ENCODE measurements around the gene CACNA1H.

The CACNA1H gene

GRCh38 chr16:1143761-1144450 is 9.0 kb upstream of the CACNA1H start:
- no peak for DNase-seq

- DNase-seq, result no peak
Measured at GRCh38 chr16:1144476-1145382, 8.2 kb upstream of the CACNA1H start.

- no peak for DNase-seq
Measured at GRCh38 chr16:1145383-1146100, 7.4 kb upstream of the CACNA1H start.

- DNase-seq, result no peak
Measured at GRCh38 chr16:1146409-1146808, 6.5 kb upstream of the CACNA1H start.

DNA sequence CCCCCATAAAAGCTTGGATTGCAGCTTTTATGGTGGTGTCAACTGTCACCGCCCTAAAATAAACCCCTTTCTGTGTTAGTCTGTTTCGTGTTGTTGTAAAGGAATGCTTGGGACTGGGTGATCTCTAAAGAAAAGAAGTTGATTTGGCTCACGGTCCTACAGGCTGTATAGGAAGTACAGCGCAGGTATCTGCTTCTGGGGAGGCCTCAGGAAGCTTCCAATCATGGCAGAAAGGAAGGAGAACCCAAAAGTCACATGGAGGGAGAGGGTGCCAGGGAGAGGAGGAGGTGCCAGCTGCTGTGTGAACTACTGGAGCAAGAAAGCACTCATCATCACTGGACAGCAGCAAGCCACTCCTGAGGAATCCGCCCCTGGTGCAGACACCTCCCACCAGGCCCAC is 5.9 kb upstream of the CACNA1H start:
- no peak for DNase-seq

DNA sequence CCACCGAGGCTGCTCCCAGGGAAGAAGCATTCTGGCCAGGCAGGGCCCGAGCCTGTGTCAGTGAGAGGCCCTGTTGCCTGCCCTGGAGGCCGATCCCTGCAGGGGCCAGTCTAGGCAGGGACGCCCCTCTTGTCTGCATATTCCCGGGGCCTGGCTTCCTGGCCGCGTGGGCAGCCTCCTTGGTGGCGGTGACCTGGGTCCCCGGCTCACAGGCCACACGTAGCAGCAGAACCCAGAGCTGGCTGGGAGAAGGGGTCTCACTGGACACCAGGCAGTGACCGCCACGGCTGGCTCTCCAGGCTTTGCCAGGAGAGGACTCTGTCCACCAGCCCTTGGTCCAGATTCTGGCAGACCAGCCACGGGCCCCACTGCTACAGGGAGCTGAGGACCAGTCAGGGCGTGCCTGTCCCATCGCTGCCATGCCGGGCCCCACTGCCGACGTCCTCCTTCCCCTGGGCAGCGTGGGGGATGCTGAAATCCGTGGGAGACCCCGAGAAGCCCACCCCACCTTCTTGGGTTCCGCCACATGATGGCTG is 3.7 kb upstream of the CACNA1H start:
- DNase-seq, result no peak

GRCh38 chr16:1150511-1150982 is 2.4 kb upstream of the CACNA1H start:
- DNase-seq, result no peak

DNA sequence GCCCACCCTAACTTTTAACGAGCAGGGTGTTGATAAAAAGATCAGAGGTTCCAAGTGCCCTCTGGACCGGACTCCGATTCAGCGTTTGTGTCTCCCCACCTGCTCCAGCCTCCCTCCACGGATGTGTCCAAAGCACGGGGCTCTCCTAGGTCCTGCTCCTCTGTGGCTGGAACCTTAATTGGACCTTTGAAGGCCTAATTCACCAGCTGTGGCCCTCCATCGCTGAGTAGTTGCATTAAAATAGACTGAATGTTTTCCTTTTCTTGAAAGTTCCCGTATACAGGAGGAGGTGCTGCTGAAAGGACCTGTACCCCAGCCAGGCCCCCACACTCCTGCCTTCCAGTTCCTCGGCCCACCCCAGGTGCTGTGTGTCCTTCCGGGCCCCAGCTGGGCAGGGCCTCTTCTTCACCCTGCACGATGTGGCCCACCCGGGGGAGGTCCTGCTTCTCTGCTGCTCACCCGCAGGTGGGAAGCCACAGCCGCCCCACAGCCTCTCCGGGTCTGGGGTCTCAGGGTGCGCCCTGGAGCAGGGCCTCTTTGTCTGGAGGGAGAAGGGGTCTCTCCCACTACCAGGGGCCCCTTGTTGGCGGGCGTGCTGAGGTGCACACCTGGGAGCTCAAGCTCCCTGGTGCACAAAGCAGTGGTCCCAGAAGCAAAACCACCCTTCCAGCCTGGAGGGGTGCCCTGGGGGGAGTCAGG is 1.3 kb upstream of the CACNA1H start:
- no peak for DNase-seq

- no peak for DNase-seq
Measured at GRCh38 chr16:1152123-1152638, 725 bp upstream of the CACNA1H start.

GRCh38 chr16:1153480-1154160 is 714 bp downstream of the CACNA1H start:
- no peak for DNase-seq

DNA sequence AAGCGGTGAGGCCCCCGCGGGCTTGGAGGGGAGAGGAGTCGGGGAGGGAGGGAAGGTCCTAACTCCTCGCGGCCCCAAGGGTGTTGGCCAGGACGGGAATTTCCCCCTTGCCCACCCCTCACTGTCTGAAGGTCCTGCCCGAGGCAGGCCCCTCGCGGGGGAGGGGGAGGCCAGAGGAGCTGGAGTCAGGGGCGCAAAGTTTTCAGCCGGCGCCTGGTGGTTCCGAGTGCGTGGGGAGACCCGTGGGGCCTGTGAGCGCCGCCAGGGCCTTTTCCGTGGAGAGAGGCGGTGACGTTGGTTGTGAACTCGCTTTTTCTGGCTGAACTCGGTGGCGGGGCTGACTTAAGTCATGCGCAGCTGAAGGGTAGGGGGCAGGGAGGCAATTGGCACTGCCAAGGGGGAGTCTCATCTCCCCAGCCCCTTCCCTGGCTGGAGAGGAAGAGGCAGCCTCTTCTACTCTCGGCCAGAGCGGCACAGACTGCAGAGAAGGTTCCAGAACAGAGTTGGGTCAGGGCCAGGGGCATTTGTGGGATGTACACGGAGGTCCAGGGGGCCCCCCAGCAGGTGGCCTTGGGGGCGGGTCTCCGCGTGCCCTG is 1.5 kb downstream of the CACNA1H start:
- DNase-seq, result no peak

GRCh38 chr16:1154887-1155331 is 2.0 kb downstream of the CACNA1H start:
- DNase-seq, result no peak

- DNase-seq, result no peak
Measured at GRCh38 chr16:1155353-1156054, 2.6 kb downstream of the CACNA1H start.

DNA sequence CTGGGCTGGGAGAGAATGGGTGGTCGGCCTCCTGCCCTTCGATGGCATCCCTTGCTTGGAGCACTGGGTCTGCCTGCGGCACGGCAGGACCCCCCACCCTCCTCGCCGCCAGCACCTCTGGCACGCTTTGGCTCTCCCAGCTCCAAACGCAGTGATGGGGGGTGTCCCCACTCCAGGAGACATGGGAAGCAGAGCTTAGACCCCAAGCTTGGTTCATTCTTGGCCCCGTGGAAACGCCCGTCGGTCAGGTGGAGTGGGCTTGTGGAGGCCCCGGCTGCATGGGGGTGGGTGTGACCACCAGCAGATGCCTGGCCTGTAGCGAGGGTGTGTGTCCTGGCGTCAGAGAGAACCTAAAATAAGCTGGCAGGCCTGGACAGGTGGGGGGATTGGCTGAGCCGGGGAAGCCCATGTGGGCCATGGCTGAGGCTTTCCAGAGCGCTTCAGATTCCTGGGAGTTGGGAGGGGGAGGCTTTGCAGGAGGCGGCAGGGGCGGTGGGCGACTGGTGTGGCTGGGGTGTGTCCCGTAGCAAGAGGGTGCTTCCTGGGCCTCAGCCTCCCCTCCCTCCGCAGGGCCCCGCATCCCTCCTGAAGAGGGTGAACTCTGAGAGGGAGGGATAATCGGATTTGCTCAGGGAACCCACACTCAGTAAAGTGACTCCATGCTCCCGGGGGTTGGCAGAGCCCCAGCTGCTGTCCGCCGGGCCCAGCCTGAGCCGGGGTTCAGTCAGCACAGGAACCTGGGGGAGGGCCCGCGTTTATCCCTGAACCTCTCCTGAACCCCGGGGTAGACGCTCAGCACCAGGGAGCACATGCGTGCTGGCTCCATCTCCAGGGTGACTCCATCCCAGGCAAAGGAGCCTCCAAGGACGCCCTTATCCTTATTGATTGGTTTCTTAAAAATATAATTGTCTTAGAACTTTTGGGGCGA is 3.4 kb downstream of the CACNA1H start:
- no peak for DNase-seq

DNA sequence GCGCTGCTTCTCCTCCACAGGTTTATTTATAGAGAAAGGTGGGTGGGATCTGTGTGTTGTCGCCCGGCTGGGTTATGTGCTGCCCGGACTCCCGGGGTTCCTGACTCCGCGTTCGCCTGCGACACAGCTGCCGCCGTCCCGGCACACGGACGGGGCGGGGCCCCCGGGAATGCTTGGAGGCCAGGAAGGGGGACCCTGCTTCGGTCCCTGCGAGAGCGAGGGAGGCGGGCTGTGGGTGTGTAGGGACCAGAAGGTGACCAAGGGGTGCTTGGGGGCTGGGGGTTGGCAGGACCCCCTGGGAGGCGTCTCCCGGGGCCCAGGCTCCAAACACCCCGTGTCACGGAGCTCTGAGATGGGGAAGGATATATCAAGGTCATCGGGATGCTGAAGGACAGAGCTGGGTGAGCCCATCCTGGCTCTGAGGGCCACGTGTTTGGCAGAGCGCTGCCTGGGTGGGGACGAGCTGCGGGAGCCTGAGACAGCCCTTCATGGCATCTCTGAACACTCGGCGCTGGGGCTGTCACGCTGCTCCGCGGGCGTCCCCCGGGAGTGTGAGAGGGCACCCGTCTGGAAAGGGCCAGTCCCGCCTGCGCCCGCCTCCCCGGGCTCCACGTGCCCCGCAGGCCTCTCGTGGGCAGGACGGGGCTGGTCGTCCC is 4.2 kb downstream of the CACNA1H start:
- DNase-seq, result no peak

DNA sequence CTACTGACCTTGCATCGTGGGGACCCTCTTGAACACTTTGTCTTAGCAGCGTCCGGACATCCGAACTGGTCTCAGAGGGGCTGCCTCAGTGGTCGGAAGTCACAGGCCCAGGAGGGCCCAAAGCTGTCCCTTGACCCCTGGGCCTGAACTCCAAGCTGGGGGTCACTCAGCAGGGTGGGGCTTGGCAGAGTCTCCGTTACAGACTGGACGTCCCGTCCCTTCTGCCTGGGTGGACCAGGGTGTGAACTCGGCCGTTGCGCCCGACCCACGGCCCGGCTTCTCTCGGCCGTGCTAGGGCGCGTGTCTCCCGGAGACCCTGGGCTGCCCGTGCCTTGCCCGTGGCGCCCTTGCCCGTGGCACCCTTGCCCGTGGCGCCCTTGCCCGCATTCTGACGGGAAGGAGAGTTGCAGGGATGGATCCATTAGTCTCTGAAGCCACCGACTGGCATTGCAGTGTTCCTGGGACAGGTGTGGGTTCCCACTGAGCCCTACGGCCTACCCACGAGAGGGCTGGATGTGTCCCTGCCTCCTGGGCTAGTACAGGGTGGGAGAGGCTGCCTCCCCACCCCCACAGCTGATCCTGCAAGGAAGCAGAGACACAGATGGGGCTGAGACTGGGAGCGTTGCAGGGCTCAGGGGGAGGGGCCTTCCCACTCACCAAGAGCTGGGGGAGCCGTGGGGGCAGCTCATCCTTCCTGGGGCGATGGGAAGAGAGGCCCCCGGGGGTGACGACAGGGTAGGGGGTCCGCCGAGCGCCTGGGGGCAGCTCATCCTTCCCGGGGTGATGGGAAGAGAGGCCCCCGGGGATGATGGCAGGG is 4.9 kb downstream of the CACNA1H start:
- no peak for DNase-seq

GRCh38 chr16:1158456-1159324 is 5.8 kb downstream of the CACNA1H start:
- no peak for DNase-seq
